Prostate gland (tissue), 2 donors: ENCODE results near the gene BCL11A.

Experiments used
- POLR2A ChIP-seq: fragments of 450-650 bp; IDR thresholded peaks from one replicate; pipeline ENCODE4 v1.6.1; 2016; ENCODE audit warnings: antibody characterized with exemption, mild to moderate bottlenecking
- POLR2AphosphoS5 ChIP-seq: sonication (generic); formaldehyde crosslinking; IDR thresholded peaks from one replicate; pipeline ENCODE4 v1.6.1; 2017; ENCODE audit warnings: antibody characterized with exemption
- TF ChIP-seq, protein P1 (sequence below), 4 experiments: fragments of 200-600 bp in 2 of 4; fragments of 450-650 bp in 2 of 4; sonication (generic) in 2 of 4; IDR thresholded peaks; 1 replicate in 3 of 4; 2 replicates in 1 of 4; pipeline ENCODE4 v1.5.1; 2016 to 2019; ENCODE audit warnings: antibody characterized with exemption in 4 of 4, mild to moderate bottlenecking in 2 of 4, moderate library complexity in 2 of 4

DNA sequence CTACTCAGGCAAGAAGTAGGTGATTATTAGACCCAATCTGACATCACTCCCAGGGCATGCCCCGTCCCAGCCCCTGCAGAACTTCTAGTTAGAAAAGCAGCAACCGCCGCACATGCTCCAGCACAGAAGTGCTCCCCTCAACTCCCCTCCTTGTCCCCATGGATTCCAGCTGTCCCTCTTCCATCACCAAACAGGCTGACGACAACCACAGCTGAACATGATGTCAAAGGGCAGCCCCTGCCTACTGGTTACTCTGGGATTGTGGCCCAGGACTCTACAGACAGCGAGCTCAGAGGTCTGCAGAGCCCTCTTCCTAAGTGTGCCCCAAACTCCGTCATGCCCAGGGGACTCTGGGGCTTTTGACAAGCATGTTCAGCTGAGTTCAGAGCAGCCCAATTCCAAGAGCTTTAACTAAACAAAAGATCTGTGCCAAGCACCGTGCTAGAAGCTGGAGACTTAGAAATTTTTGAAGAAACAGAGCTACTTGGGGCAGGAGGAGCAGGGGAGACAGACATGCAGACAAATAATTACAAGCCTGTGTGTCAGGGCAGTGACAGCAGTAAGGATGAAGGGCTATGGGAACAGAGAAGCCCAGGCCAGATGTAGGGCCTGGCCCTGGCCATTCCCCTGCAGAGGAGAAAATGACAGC lies 148.1 kb downstream of the BCL11A start:
- TF ChIP-seq, protein P1, sequence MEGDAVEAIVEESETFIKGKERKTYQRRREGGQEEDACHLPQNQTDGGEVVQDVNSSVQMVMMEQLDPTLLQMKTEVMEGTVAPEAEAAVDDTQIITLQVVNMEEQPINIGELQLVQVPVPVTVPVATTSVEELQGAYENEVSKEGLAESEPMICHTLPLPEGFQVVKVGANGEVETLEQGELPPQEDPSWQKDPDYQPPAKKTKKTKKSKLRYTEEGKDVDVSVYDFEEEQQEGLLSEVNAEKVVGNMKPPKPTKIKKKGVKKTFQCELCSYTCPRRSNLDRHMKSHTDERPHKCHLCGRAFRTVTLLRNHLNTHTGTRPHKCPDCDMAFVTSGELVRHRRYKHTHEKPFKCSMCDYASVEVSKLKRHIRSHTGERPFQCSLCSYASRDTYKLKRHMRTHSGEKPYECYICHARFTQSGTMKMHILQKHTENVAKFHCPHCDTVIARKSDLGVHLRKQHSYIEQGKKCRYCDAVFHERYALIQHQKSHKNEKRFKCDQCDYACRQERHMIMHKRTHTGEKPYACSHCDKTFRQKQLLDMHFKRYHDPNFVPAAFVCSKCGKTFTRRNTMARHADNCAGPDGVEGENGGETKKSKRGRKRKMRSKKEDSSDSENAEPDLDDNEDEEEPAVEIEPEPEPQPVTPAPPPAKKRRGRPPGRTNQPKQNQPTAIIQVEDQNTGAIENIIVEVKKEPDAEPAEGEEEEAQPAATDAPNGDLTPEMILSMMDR (IDR thresholded peaks at IDR 0.05), result no peak
- TF ChIP-seq POLR2A, result no peak
- no peak for TF ChIP-seq POLR2AphosphoS5
